GM12864 (cell line): ENCODE data around the gene ZBTB38.

Experiments
- DNase-seq: peaks from one replicate; pipeline ENCODE4 v3.0.0-alpha.2; 2011; ENCODE audit warnings: low read depth
- H3K4me3 ChIP-seq: 2 replicates; pipeline ENCODE4 v1.5.1; 2011; ENCODE audit warnings: mild to moderate bottlenecking, low read depth, low read length, control low read depth
- CTCF ChIP-seq: IDR thresholded peaks from 2 replicates; pipeline ENCODE4 v1.5.1; 2011; ENCODE audit warnings: low read depth, mild to moderate bottlenecking, moderate library complexity, low read length, control low read depth, inconsistent platforms; ENCODE audit errors: missing control alignments

ZBTB38 gene

GRCh38 chr3:141393735-141394076 lies 25.4 kb downstream of the ZBTB38 start:
- no peak overlapping the region for H3K4me3 ChIP-seq
- DNase-seq: no peak
- no peak for TF ChIP-seq CTCF

GRCh38 chr3:141394560-141394959 lies 26.3 kb downstream of the ZBTB38 start:
- TF ChIP-seq CTCF: no peak
- H3K4me3 ChIP-seq: no peak overlapping the region
- no peak for DNase-seq

- no peak for TF ChIP-seq CTCF
- DNase-seq: no peak
These were observed 26.8 kb downstream of the ZBTB38 start for GRCh38 chr3:141395005-141395589.

GRCh38 chr3:141397996-141398395 lies 29.7 kb downstream of the ZBTB38 start:
- H3K4me3 ChIP-seq: no peak overlapping the region
- DNase-seq: no peak
- TF ChIP-seq CTCF: no peak

More at GRCh38 chr3:141395005-141395589, 26.8 kb downstream of the ZBTB38 start:
- no peak overlapping the region for H3K4me3 ChIP-seq

GRCh38 chr3:141399200-141399599 lies 30.9 kb downstream of the ZBTB38 start:
- no peak overlapping the region; the same call in 1 of the 2 replicates for H3K4me3 ChIP-seq
- TF ChIP-seq CTCF: no peak
- DNase-seq: no peak

GRCh38 chr3:141400073-141400971 lies 32.0 kb downstream of the ZBTB38 start:
- TF ChIP-seq CTCF: no peak
- no peak overlapping the region; the same call in 1 of the 2 replicates for H3K4me3 ChIP-seq
- DNase-seq: no peak
